Epithelial cell of prostate (primary cell): ENCODE results near the gene TRAPPC8.
A peak's percentile ranks its signal among the peaks of the same experiment; 100 is the strongest.
"Not testable (repeated sequence)": the region's sequence is repeated elsewhere in the genome, so short reads cannot be mapped to it uniquely, and the experiment has no call there.

Source experiments
- DNase-seq: peaks from one replicate; pipeline ENCODE4 v3.0.0-alpha.2; 2011; ENCODE audit warnings: low read depth, low spot score
- H3K27ac ChIP-seq: fragments of 450-650 bp; 2 replicates; pipeline ENCODE4 v1.5.1; 2017; ENCODE audit warnings: mild to moderate bottlenecking

The TRAPPC8 gene, protein sequence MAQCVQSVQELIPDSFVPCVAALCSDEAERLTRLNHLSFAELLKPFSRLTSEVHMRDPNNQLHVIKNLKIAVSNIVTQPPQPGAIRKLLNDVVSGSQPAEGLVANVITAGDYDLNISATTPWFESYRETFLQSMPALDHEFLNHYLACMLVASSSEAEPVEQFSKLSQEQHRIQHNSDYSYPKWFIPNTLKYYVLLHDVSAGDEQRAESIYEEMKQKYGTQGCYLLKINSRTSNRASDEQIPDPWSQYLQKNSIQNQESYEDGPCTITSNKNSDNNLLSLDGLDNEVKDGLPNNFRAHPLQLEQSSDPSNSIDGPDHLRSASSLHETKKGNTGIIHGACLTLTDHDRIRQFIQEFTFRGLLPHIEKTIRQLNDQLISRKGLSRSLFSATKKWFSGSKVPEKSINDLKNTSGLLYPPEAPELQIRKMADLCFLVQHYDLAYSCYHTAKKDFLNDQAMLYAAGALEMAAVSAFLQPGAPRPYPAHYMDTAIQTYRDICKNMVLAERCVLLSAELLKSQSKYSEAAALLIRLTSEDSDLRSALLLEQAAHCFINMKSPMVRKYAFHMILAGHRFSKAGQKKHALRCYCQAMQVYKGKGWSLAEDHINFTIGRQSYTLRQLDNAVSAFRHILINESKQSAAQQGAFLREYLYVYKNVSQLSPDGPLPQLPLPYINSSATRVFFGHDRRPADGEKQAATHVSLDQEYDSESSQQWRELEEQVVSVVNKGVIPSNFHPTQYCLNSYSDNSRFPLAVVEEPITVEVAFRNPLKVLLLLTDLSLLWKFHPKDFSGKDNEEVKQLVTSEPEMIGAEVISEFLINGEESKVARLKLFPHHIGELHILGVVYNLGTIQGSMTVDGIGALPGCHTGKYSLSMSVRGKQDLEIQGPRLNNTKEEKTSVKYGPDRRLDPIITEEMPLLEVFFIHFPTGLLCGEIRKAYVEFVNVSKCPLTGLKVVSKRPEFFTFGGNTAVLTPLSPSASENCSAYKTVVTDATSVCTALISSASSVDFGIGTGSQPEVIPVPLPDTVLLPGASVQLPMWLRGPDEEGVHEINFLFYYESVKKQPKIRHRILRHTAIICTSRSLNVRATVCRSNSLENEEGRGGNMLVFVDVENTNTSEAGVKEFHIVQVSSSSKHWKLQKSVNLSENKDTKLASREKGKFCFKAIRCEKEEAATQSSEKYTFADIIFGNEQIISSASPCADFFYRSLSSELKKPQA (N-terminal part only)

GRCh38 chr18:31942999-31943877 is at the start of gene TRAPPC8:
TSS of gene TRAPPC8 (minus strand) at chr18:31943128. CDS start at chr18:31942764, 364 bp downstream.
- DNase-seq, result peak; percentile 89

DNA sequence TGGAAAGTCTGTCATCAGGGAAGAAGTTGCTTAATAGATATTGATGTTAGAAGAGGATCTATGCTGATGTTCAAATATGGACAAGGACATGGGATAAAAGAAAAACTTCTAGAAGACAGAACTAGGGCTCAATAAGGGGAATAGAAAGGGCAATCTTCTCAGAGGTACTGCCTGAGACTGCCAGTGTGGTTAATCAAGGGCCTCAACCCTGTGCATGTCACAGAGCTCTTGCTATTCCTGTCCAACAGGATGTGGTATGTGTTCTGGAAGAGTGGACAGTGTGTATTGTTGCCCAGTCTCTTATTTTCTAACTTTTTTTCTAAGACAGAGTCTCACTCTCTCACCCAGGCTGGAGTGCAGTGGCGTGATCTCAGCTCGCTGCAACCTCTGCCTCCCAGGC is 47.9 kb upstream of the TRAPPC8 start:
- no peak for DNase-seq
- H3K27ac ChIP-seq, result no peak overlapping the region

More at GRCh38 chr18:31942999-31943877, at the start of gene TRAPPC8:
- peak within 1 kb of the TSS; percentile 89 for H3K27ac ChIP-seq

DNA sequence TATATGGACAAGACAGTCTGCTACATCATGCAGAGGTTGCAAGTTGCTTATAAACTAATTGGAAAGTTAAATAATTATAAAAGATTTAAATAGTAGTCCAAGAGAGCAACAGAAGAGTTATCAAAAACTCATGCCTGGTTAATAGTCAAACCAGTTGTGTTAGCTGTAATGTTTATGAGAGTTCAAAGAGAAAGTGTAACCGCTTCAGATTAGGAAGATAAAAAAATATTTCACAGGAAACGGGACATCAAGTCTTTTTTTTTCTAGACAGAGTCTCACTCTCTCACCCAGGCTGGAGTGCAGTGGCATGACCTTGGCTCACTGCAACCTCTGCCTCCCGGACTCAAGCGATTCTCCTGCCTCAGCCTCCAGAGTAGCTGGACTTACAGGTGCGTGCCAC is 41.0 kb upstream of the TRAPPC8 start:
- no peak overlapping the region for H3K27ac ChIP-seq
- no peak for DNase-seq

GRCh38 chr18:31983020-31983419 is 40.1 kb upstream of the TRAPPC8 start:
- no peak for DNase-seq
- H3K27ac ChIP-seq, result no peak overlapping the region

- DNase-seq, result no peak
- H3K27ac ChIP-seq, result no peak overlapping the region
Measured at GRCh38 chr18:31980863-31981262, 37.9 kb upstream of the TRAPPC8 start.

DNA sequence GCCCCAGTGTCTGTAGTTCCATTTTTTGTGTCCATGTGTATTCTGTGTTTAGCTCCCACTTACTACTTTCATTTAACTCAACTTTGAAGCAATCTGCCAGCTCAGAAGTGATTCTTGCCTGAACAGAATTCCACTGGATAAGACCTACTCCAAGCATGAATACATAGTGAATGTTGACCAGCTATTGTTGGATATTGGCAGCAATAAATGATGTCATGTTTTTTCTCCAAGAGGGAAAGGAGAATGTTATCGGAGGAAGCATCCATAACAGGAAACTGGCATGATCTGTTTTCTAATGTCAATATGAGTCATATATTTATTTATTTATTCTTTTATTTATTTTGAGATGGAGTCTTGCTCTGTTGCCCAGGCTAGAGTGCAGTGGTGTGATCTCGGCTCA is 36.8 kb upstream of the TRAPPC8 start:
- no peak overlapping the region for H3K27ac ChIP-seq
- DNase-seq, result no peak

- DNase-seq, result no peak
- H3K27ac ChIP-seq, result no peak overlapping the region
Measured at GRCh38 chr18:31978616-31979015, 35.7 kb upstream of the TRAPPC8 start.

- no peak for DNase-seq
- no peak overlapping the region for H3K27ac ChIP-seq
Measured at GRCh38 chr18:31977270-31977872, 34.4 kb upstream of the TRAPPC8 start.

- no peak for DNase-seq
- no peak overlapping the region for H3K27ac ChIP-seq
Measured at GRCh38 chr18:31976242-31976641, 33.3 kb upstream of the TRAPPC8 start.

- H3K27ac ChIP-seq, result no peak overlapping the region
- no peak for DNase-seq
Measured at GRCh38 chr18:31973929-31974546, 31.1 kb upstream of the TRAPPC8 start.

DNA sequence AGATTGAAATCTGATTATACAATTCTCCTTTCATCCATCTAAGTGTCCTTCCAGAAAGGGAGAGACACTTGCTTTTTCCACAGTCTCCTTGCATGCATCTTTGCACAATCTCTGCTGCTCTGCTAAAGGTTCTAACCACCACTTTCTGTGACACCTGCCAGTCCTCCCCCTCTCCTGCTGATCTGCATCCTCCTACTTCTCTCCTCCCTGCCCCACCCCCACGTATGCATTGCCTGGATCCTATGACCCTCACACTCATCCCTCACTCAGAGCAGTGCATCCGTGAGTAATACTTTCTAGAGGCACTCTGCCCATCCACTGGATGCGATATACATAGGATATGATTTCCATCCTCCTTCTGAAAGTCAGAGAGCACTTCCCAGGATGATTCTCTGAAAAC is 27.7 kb upstream of the TRAPPC8 start:
- no peak for DNase-seq
- H3K27ac ChIP-seq, result no peak overlapping the region

GRCh38 chr18:31965316-31965970 is 22.5 kb upstream of the TRAPPC8 start:
- H3K27ac ChIP-seq, result no peak overlapping the region
- DNase-seq, result no peak

GRCh38 chr18:31957728-31958127 is 14.8 kb upstream of the TRAPPC8 start:
- DNase-seq, result no peak
- no peak overlapping the region for H3K27ac ChIP-seq

GRCh38 chr18:31954349-31954748 is 11.4 kb upstream of the TRAPPC8 start:
- no peak overlapping the region for H3K27ac ChIP-seq
- no peak for DNase-seq

GRCh38 chr18:31953699-31954098 is 10.8 kb upstream of the TRAPPC8 start:
- not testable (repeated sequence) for H3K27ac ChIP-seq, DNase-seq

GRCh38 chr18:31952223-31952622 is 9.3 kb upstream of the TRAPPC8 start:
- DNase-seq, result no peak
- no peak overlapping the region for H3K27ac ChIP-seq

GRCh38 chr18:31950583-31950982 is 7.7 kb upstream of the TRAPPC8 start:
- H3K27ac ChIP-seq, result no peak overlapping the region
- DNase-seq, result no peak

GRCh38 chr18:31948349-31948748 is 5.4 kb upstream of the TRAPPC8 start:
- not testable (repeated sequence) for H3K27ac ChIP-seq, DNase-seq
